GM12892 (cell line): ENCODE data around the gene OSBPL6.

Source experiments
- DNase-seq: peaks from one replicate; pipeline ENCODE4 v3.0.0; 2011; ENCODE audit not compliant: insufficient read length
- FAIRE-seq: peaks from 2 replicates; lab custom pipeline; 2011; peaks lifted over from hg19 to GRCh38; lab: Jason Lieb, UNC
- POLR2A ChIP-seq: IDR thresholded peaks from 2 replicates; pipeline ENCODE4 v1.6.1; 2011; ENCODE audit warnings: low read depth, low read length, control low read depth
- POLR2AphosphoS5 ChIP-seq: IDR thresholded peaks from 2 replicates; pipeline ENCODE4 v1.6.1; 2011; ENCODE audit warnings: low read depth, low read length, control low read depth
- TAF1 ChIP-seq: IDR thresholded peaks from 2 replicates; pipeline ENCODE4 v1.6.1; 2011; ENCODE audit warnings: low read depth, mild to moderate bottlenecking, control low read depth, low read length, borderline replicate concordance

The OSBPL6 gene

DNA sequence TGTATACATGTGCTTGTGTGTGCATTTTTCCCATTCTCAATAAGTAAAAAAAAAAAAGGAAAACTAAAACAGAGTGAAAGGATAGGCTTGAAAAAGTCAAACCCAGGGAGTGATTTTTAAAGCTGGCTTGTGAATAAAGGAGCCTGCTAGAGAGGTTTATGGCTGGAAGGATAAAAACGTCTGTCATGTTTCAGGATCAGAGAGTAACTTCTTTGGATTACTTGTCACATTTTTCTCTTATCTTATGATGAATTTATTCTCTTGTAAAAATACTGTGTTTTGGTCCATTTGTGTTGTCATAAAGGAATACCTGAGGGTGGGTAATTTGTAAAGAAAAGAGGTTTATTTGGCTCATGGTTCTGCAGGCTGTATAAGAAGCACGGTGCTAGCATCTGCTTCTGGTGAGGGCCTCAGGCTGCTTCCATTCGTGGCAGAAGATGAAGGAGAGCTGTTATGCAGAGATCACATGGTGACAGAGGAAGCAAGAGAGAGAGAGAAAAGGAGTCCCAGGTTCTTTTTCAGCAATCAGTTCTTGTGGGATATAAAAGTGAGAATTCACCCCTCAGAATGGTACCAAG, 89.1 kb downstream of the OSBPL6 start:
- TF ChIP-seq TAF1 (no peak), POLR2A (no peak), POLR2AphosphoS5 (no peak)
- FAIRE-seq (no peak), DNase-seq (no peak)

DNA sequence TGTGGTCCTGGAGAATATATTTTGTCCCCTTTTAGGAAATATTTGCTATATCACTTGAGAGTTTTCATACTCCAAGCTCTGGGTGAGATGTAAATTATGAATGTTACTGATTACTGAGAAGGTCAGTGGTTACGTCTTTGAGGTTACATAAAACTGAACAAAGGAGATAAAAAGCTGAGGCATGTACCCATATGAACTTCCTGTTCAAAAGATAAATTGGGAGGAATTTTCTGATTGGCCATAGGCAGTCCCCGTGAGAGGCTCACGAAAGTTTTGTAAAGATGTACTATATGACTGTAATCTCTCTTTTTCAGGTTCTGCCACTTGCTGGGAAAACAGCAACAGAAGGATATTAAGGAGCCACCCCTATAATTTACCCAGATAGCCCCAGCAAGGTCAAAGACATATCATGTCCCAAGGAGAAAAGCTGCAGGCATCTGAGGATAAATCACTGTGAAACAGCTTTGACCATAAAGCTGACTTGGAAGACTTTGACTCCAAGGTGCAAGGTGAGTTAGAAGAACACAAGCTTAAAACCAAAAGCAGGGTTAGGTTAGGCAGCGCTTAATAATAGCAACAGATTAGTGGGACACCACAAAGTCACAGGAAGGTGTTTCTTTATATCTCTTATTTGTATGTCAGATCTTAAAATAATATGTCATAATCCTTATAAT, 90.4 kb downstream of the OSBPL6 start:
- FAIRE-seq (no peak), DNase-seq (no peak)
- TF ChIP-seq POLR2A (no peak), POLR2AphosphoS5 (no peak), TAF1 (no peak)

DNA sequence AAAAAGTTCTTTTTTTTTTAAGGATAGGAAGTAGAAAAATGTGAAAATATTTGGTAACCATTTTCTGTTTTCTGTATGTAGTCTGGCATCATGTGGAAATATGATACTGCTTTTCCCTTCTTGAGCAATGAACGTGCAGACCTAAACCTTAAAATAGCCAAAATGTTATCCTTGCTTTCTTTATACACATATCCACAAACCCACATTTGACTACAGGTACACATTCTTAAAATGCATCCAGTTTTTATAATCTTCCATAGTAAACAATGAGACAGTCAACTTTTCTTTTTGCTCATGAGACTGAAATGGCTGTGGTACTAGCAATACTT, 90.9 kb downstream of the OSBPL6 start:
- no peak for DNase-seq
- no peak for TF ChIP-seq POLR2AphosphoS5
- no peak for TF ChIP-seq TAF1
- TF ChIP-seq POLR2A = no peak
- no peak for FAIRE-seq

DNA sequence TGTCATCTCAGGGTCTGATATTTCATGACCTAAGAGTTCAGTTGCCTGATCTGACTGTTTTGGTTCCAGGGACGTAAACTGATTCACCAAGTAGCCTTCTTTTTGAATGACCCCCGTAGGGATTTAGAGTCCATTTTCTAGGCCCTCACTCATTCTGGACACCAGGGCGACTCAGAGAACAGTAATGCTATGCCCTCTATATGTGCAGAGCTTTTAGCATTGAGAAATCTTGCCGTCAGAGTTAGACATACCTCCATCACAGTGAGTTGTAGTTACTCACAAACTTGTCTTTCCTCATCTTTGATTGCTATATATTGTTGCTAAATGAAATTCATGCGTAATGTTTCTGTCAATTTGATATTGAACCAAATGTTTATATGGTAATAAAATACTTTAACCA, 92.3 kb downstream of the OSBPL6 start:
- FAIRE-seq = no peak
- TF ChIP-seq POLR2A (no peak), POLR2AphosphoS5 (no peak), TAF1 (no peak)
- no peak for DNase-seq

DNA sequence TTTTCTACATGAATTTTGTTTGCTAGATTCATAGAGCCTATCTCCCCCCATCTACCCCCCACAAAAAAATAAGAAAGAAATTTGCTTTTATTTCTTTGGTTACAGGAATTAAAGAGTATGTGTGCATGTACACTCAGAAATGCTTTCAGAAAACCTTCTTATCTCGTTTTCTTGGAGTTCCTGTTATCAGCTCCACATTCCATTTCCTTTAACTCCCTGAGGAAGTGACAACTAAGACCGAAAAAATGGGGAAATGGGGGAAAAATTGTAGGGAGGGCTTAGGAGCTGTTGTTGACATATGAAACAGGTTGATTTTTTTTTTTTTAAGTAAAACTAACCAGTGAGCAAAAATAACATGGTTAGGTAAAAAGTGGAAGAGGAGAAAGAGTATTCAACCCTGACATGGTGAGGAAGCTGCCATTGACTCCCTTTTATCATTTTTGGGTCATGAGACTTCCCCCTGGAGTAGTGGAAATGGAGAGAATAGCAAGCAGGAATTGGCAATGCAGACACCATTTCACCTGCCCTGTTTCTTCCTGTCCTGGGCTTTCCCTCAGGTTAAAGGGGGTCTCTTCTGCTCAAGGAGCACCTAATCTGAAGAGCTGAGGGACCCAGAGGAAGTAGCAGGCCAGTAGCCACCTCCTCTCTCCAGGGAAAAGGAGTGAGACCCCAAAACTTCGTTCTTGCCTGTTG, 93.5 kb downstream of the OSBPL6 start:
- FAIRE-seq (no peak), DNase-seq (no peak)
- no peak for TF ChIP-seq TAF1
- no peak for TF ChIP-seq POLR2AphosphoS5
- no peak for TF ChIP-seq POLR2A

DNA sequence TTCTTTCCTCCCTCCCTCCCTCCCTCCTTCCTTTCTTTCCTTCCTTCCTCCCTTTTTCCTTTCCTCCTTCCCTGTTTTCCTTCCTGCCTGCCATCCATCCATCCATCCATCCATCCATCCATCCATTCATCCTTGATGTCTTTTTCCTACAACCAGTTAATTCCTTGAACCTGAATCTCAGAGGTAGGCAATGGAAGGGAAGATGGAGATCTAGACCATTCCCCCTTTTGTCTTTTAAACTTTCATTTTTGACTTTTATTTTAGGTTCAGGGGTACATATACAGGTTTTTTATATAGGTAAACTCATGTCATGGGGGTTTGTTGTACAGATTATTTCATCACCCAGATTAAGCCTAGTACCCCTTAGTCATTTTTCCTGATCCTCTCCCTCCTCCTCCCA, 97.4 kb downstream of the OSBPL6 start:
- DNase-seq = no peak
- no peak for FAIRE-seq
- TF ChIP-seq TAF1 (no peak), POLR2A (no peak)

DNA sequence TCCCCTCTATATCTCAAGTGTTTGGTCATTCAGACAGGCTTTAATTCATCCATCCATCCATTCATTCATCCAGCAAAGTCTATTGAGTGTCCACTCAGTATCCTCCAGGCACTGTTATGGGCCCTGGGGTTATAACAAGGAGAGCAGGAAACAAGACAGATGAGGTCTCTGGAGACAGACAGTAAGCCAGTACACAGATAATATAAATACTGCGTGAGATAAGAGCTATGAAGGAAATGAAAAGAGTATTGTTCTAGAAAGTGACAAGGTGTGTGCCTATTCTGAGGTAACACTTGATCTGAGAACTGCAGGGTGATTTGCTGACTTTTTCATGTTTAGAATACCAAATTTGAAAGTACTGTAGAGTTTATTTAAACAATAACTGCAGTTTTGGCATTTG, 98.3 kb downstream of the OSBPL6 start:
- no peak for FAIRE-seq
- TF ChIP-seq POLR2A (no peak), POLR2AphosphoS5 (no peak), TAF1 (no peak)
- no peak for DNase-seq

DNA sequence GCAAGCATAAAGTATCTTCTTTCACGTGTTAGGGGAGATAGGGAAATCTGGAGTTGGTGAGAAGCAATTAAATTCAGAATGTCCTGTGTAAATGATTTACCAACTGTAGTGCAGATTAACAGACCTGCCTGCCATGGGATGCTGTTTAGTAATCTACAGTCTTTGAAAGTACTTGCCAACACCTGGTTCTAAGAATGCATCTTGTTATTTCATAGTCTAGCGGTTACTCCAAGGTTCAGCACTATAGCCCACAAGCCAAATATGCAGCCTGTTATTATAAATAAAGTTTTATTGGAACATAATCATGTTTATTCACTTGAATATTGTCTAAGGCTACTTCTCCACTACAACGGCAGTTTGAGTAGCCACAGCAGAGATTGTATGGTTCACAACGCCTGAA, 100.8 kb downstream of the OSBPL6 start:
- DNase-seq = no peak
- FAIRE-seq = no peak
- TF ChIP-seq TAF1 (no peak), POLR2AphosphoS5 (no peak), POLR2A (no peak)

DNA sequence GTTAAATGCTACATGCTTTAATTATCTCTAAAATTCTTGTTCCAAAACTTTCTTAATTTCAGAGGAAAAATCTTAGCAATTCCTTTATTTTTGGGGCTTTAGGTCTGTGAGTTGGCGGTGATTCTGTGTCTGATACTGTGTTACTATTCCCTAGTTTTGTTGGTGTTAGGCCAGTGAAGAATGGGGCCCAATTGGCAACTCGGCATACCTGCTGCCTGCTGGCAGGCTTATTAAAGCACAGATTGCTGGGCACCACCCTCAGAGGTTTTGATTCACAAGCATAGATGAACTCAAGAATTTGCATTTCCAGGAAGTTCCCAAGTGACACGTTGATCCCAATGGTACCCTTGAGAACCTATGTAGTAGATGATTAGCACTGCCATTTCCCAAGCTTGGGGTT, 101.6 kb downstream of the OSBPL6 start:
- DNase-seq = no peak
- TF ChIP-seq POLR2A (no peak), TAF1 (no peak), POLR2AphosphoS5 (no peak)
- FAIRE-seq = no peak

DNA sequence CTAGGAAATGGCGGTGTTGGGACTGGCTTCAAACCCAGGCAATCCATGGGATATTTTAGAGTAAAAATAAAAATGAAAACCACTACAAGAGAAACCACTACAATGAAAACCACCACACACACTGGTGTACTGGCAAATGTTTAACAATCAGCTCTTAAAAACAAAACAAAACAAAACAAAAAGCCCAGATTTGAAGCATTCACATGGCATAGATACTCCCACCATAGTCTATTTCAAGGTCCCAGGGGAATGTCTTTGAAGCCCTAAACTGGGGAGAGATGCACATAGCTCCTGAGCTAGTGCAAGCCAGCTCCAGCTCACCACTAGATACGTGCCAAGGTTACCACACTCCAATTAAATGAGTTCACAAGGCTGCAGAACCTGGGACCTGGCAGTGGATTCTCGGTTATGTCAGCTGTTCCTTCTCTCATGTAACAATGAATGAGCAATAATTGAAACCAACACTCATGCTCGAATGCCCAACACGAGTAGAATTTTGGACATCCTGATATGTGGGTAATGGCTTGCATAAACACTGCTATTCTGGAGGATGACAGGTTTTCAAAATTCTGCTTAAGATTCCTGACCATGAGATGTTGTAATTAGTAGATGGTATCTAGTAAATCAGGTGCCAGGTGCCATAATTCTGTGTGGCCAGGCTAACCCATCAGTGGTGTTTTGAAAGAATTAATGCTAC, 102.2 kb downstream of the OSBPL6 start:
- FAIRE-seq = no peak
- no peak for DNase-seq
- TF ChIP-seq POLR2A (no peak), POLR2AphosphoS5 (no peak), TAF1 (no peak)

DNA sequence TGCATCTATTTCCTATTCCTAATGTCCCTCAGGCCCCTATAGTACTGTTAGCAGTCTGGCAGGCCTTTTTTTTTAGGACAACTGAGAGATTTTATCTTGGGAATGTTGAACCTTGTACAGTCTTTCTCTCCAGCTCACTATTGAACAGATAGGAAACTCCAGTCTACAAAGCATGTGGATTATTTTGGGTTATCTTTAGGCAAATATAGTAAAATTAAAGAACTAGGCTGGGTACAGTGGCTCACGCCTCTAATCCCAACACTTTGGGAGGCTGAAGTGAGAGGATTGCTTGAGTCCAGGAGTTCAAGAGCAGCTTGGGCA, 102.7 kb downstream of the OSBPL6 start:
- no peak for FAIRE-seq
- TF ChIP-seq POLR2A (no peak), TAF1 (no peak), POLR2AphosphoS5 (no peak)
- DNase-seq = no peak

DNA sequence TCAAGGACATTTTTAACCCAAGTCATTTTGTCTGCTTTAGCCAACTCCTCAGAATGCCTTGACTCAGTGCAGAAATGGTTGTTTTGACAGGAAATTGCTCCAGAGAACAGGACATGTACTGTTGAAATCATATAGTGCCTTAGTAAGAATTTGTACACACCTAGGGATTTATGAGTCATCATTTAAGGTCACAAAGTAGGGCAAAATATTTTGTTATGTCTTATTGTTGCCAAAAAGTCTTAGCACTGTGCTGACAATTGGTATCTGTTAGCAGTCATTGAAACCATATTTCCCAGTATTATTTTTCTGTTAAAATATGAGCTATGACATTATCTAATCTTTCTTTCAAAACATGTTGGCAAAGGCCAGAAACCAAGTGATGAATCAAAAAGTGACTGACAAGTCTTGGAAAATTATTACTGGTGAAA, 104.5 kb downstream of the OSBPL6 start:
- FAIRE-seq = no peak
- no peak for DNase-seq
- TF ChIP-seq TAF1 = no peak
- TF ChIP-seq POLR2AphosphoS5 = no peak
- no peak for TF ChIP-seq POLR2A
